Mesenchymal stem cell (in vitro differentiated cells and primary cell): ENCODE measurements around the gene KCNIP2.
A peak's percentile ranks its signal among the peaks of the same experiment; 100 is the strongest.

Experiments
- DNase-seq: peaks from one replicate; pipeline ENCODE4 v3.0.0-alpha.2; 2013
- H2AFZ ChIP-seq: one replicate; pipeline ENCODE4 v1.6.1; 2013; ENCODE audit warnings: low read depth, mild to moderate bottlenecking, control low read depth, inconsistent platforms, low read length, moderate library complexity
- H2AK5ac ChIP-seq: 2 replicates; pipeline ENCODE4 v1.6.1; 2013; ENCODE audit warnings: low read length, moderate library complexity, mild to moderate bottlenecking, inconsistent platforms; ENCODE audit not compliant: severe bottlenecking
- H2BK120ac ChIP-seq: one replicate; pipeline ENCODE4 v1.6.1; 2013; ENCODE audit warnings: low read depth, mild to moderate bottlenecking, inconsistent platforms, low read length, moderate library complexity
- H2BK12ac ChIP-seq, 2 experiments: one replicate each; pipeline ENCODE4 v1.6.1; 2013; ENCODE audit warnings: inconsistent platforms in 2 of 2, low read length in 2 of 2, mild to moderate bottlenecking in 2 of 2, moderate library complexity in 2 of 2, control low read depth in 1 of 2
- H2BK15ac ChIP-seq: one replicate; pipeline ENCODE4 v1.6.1; 2013; ENCODE audit warnings: mild to moderate bottlenecking, low read depth, inconsistent platforms; ENCODE audit not compliant: poor library complexity, severe bottlenecking
- H2BK5ac ChIP-seq: 2 replicates; pipeline ENCODE4 v1.6.1; 2013; ENCODE audit warnings: low read depth, mild to moderate bottlenecking, low read length, control low read depth, inconsistent platforms; ENCODE audit not compliant: poor library complexity, severe bottlenecking
- H3K14ac ChIP-seq, 2 experiments: one replicate each; pipeline ENCODE4 v1.6.1; 2013; ENCODE audit warnings: inconsistent platforms in 2 of 2, low read length in 2 of 2, control low read depth in 1 of 2, mild to moderate bottlenecking in 1 of 2, moderate library complexity in 1 of 2
- H3K18ac ChIP-seq, 2 experiments: one replicate each; pipeline ENCODE4 v1.6.1; 2013; ENCODE audit warnings: inconsistent platforms in 2 of 2, low read length in 2 of 2, control low read depth in 1 of 2, low read depth in 1 of 2, mild to moderate bottlenecking in 1 of 2
- H3K23ac ChIP-seq, 2 experiments: one replicate each; pipeline ENCODE4 v1.6.1; 2013; ENCODE audit warnings: inconsistent platforms in 2 of 2, low read length in 2 of 2, mild to moderate bottlenecking in 2 of 2, moderate library complexity in 2 of 2, control low read depth in 1 of 2
- H3K27ac ChIP-seq: 2 replicates; pipeline ENCODE4 v1.5.1; 2013; ENCODE audit warnings: mild to moderate bottlenecking, moderate library complexity, low read length, control low read depth, inconsistent platforms; ENCODE audit not compliant: poor library complexity, severe bottlenecking
- H3K27me3 ChIP-seq, 2 experiments: 2 replicates each; pipeline versions ENCODE4 v1.6.1 to v1.7.0; 2013; ENCODE audit warnings: low read length in 2 of 2, mild to moderate bottlenecking in 2 of 2, moderate library complexity in 2 of 2, control low read depth in 1 of 2, inconsistent platforms in 1 of 2; ENCODE audit not compliant: control insufficient read depth in 1 of 2, insufficient read depth in 1 of 2
- H3K36me3 ChIP-seq, 2 experiments: 2 replicates each; pipeline versions ENCODE4 v1.6.1 to v1.7.0; 2013; ENCODE audit warnings: low read length in 2 of 2, control low read depth in 1 of 2, inconsistent platforms in 1 of 2, low read depth in 1 of 2, mild to moderate bottlenecking in 1 of 2; ENCODE audit not compliant: insufficient read depth in 2 of 2, control insufficient read depth in 1 of 2
- H3K4ac ChIP-seq, 2 experiments: one replicate each; pipeline ENCODE4 v1.6.1; 2013; ENCODE audit warnings: inconsistent platforms in 2 of 2, low read length in 2 of 2, mild to moderate bottlenecking in 2 of 2, moderate library complexity in 2 of 2, control low read depth in 1 of 2, low read depth in 1 of 2
- H3K4me1 ChIP-seq: 2 replicates; pipeline ENCODE4 v1.6.1; 2013; ENCODE audit warnings: low read depth, low read length, control low read depth; ENCODE audit not compliant: control insufficient read depth, insufficient read depth
- H3K4me2 ChIP-seq: 2 replicates; pipeline ENCODE4 v1.6.1; 2013; ENCODE audit warnings: low read length, mild to moderate bottlenecking, inconsistent platforms; ENCODE audit not compliant: poor library complexity, severe bottlenecking
- H3K4me3 ChIP-seq, 2 experiments: 2 replicates each; pipeline versions ENCODE4 v1.5.1 to v1.7.0; 2013; ENCODE audit warnings: low read length in 2 of 2, mild to moderate bottlenecking in 2 of 2, control low read depth in 1 of 2, low read depth in 1 of 2; ENCODE audit not compliant: insufficient read depth in 1 of 2
- H3K79me1 ChIP-seq: replicated peaks from 2 replicates; pipeline ENCODE4 v1.6.1; 2013; ENCODE audit warnings: mild to moderate bottlenecking, control low read depth, low read length, inconsistent platforms; ENCODE audit not compliant: poor library complexity, severe bottlenecking
- H3K9ac ChIP-seq: 2 replicates; pipeline ENCODE4 v1.7.0; 2013; ENCODE audit warnings: mild to moderate bottlenecking, low read length, moderate library complexity
- H3K9me3 ChIP-seq: 2 replicates; pipeline ENCODE4 v1.7.0; 2013; ENCODE audit warnings: mild to moderate bottlenecking, low read length; ENCODE audit not compliant: control insufficient read depth
- H4K8ac ChIP-seq: one replicate; pipeline ENCODE4 v1.6.1; 2013; ENCODE audit warnings: inconsistent platforms, mild to moderate bottlenecking, low read length, moderate library complexity
- H4K91ac ChIP-seq: one replicate; pipeline ENCODE4 v1.6.1; 2013; ENCODE audit warnings: mild to moderate bottlenecking, low read length, inconsistent platforms
- WGBS: methylation state at CpG from one replicate; pipeline ENCODE4 v1.1.7; 2013; ENCODE audit warnings: mixed read lengths; 5-methylcytosine and 5-hydroxymethylcytosine counted together

Gene KCNIP2

DNA sequence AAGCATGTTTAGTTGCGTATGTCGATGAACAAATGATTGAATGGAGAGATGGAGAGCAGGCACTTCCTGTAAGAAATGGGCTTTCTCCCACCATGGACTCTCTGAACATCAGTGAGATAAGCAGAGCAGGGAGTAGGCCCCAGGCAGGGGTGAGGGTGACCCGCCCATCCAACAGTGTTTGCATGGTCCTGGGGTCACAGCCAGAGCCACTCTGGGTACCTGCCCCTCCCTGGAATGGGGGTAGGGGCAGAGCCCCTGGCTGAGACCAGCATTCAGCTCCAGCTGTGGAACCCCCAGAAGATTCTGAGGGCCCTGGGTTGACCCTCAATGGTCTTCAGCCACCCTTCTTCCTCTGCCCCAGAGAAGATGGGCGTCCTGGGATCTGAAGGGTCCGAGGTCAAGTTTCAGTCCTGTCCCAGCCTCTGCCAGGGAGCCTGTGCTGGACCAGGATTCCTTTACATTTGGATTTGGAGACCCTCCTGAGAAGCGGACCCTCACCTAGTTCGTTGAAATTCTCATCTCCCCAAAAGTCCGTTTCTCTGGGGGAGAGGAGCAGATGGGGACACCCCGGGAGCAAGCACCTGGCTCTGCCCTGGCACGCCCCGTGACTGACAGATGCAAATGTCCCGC lies 65.3 kb downstream of the KCNIP2 start:
- H3K27ac ChIP-seq = no peak overlapping the region
- H3K14ac ChIP-seq = no peak overlapping the region
- H3K4me2 ChIP-seq = no peak overlapping the region
- H2AK5ac ChIP-seq = no peak overlapping the region
- no peak overlapping the region for H2BK120ac ChIP-seq
- DNase-seq = no peak
- H4K8ac ChIP-seq = no peak overlapping the region
- no peak overlapping the region for H3K9ac ChIP-seq
- no peak overlapping the region for H2BK5ac ChIP-seq
- H3K4me1 ChIP-seq = peaks cover 50% of the 10 kb centered on the region
- H2AFZ ChIP-seq = no peak overlapping the region
- 40% methylated on average over 12 of the region's 12 CpGs for WGBS
- no peak overlapping the region for H3K4me3 ChIP-seq
- H3K4ac ChIP-seq = no peak overlapping the region
- H4K91ac ChIP-seq = no peak overlapping the region
- no peak overlapping the region for H3K18ac ChIP-seq
- H3K27me3 ChIP-seq = peaks cover 47 to 55% of the 10 kb centered on the region in 2 experiments
- peaks cover 6 to 30% of the 10 kb centered on the region in 2 experiments for H3K36me3 ChIP-seq
- H2BK12ac ChIP-seq = no peak overlapping the region
- H3K23ac ChIP-seq = no peak overlapping the region
- H3K79me1 ChIP-seq = peaks cover 15% of the 10 kb centered on the region
- no peaks in the 10 kb centered on the region for H3K9me3 ChIP-seq
- no peak overlapping the region for H2BK15ac ChIP-seq

DNA sequence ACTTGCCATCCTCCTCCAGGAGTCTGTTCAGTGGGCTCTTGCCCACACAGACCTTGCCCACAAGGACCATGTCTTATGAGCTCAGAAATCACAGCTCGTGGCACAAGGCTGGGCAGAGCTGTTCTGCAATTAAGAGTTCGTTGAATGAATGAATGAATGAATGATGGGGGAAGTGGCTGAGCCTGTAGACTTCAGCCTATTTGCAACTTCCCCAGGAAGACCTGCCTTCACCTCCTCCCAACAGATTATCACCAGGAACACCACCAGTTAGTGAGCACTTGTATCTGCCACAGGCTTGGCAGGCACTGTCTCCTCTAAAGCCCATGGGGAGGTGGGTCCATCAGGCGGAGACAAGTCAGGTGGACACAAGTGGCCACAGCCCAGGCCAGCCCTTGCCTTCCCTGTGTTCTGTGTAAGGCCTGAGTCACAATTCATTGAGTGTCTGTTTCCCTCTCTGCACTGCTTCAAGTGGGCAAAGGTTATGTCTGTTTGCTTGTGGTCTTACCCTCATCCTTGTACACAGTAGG lies 65.9 kb downstream of the KCNIP2 start:
- no peak overlapping the region for H3K14ac ChIP-seq
- H3K27me3 ChIP-seq = peaks cover 53 to 61% of the 10 kb centered on the region in 2 experiments
- H3K9ac ChIP-seq = no peak overlapping the region
- H2AK5ac ChIP-seq = no peak overlapping the region
- no peak overlapping the region for H4K91ac ChIP-seq
- no peak overlapping the region for H2BK15ac ChIP-seq
- H2BK12ac ChIP-seq = no peak overlapping the region
- no peak overlapping the region for H3K4me2 ChIP-seq
- H4K8ac ChIP-seq = no peak overlapping the region
- no peaks in the 10 kb centered on the region for H3K9me3 ChIP-seq
- H3K36me3 ChIP-seq = peaks cover 6 to 30% of the 10 kb centered on the region in 2 experiments
- H2BK5ac ChIP-seq = no peak overlapping the region
- no peak overlapping the region for H3K4me3 ChIP-seq
- WGBS = 42% methylated on average over 1 of the region's 3 CpGs
- H3K27ac ChIP-seq = no peak overlapping the region
- no peak overlapping the region for H2BK120ac ChIP-seq
- H3K18ac ChIP-seq = no peak overlapping the region
- no peak overlapping the region for H3K4ac ChIP-seq
- H3K23ac ChIP-seq = no peak overlapping the region
- H2AFZ ChIP-seq = no peak overlapping the region
- DNase-seq = peak; percentile 18
- H3K4me1 ChIP-seq = peaks cover 48% of the 10 kb centered on the region
- peaks cover 12% of the 10 kb centered on the region for H3K79me1 ChIP-seq

DNA sequence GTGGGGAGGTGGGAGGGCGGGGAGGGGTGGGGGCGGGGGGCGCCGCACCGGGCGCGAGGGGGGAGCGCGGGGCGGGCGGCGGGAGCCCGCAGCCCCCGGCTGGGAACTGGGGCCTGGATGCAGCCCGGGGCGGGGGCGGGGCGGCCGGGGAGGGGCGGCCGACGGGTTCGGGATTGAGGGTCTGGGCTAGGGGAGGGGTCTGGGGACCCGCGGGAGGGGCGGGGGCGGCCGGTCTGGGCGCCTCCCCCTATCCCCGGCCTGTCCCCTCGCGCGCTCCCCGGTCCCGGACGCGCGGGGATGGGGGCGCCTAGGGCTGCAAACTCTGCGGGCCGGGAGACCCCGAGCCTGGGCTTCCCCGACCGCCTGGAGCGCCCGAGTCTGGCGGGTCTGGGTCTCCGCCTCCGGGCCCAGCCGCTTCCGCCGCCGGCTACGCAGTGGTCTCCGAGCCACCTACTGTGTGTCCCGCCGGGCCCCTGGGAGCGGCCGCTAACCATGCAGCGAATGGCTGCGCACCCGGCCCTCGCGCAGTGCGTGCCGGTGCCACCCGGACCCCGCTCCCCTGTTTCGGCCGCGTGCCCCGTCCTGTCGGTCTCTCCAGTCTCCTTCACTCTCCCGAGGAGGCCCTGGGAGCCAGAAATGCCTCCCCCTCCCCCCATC lies 67.3 kb downstream of the KCNIP2 start:
- Histone ChIP-seq H4K8ac (no peak overlapping the region), H2BK12ac (no peak overlapping the region), H4K91ac (no peak overlapping the region), H3K4me1 (peaks cover 36% of the 10 kb centered on the region), H3K4ac (no peak overlapping the region), H3K27ac (no peak overlapping the region), H2BK15ac (no peak overlapping the region), H2AK5ac (no peak overlapping the region), H3K18ac (no peak overlapping the region), H2BK5ac (no peak overlapping the region), H3K4me2 (peak overlapping the region; percentile 26), H3K9me3 (no peaks in the 10 kb centered on the region), H3K36me3 (peaks cover 0 to 20% of the 10 kb centered on the region in 2 experiments), H3K27me3 (peaks cover 67 to 75% of the 10 kb centered on the region in 2 experiments), H3K14ac (no peak overlapping the region), H3K4me3 (no peak overlapping the region), H2BK120ac (no peak overlapping the region), H2AFZ (no peak overlapping the region), H3K9ac (no peak overlapping the region), H3K23ac (no peak overlapping the region), H3K79me1 (peaks cover 4% of the 10 kb centered on the region)
- WGBS = 3% methylated on average over 35 of the region's 74 CpGs
- DNase-seq = no peak
